SK-N-SH (cell line): ENCODE data around the gene CDR2. TPM values are rescaled to one million over a fixed set of nuclear protein-coding genes. Genes with fewer than 3 reads are reported as not detected.

Experiments
- CTCF ChIA-PET: fragments of 300-600, 350-600 bp; formaldehyde crosslinking; extraction: SDS; loops from one replicate; lab custom pipeline; 2021; lab: Yijun Ruan, JAX
- POLR2A ChIA-PET: fragments of 350-600 bp; sonication (Branson Sonifier 250); formaldehyde crosslinking; extraction: SDS; loops from one replicate; lab custom pipeline; 2020; ENCODE audit warnings: antibody characterized with exemption, inconsistent platforms; lab: Yijun Ruan, JAX
- DNase-seq: peaks from one replicate; pipeline ENCODE4 v3.0.0; 2012
- H2AFZ ChIP-seq: fragments of 200-600 bp; sonication (generic); 2 replicates; pipeline ENCODE4 v1.8.1; 2016; ENCODE audit warnings: antibody characterized with exemption, mild to moderate bottlenecking, low read depth
- H3F3A ChIP-seq: fragments of 200-600 bp; sonication (generic); replicated peaks from 2 replicates; pipeline ENCODE3; 2016; ENCODE audit warnings: antibody characterized with exemption, mild to moderate bottlenecking; ENCODE audit not compliant: insufficient read depth
- H3K27ac ChIP-seq, 2 experiments: fragments of 200-500 bp in 1 of 2; fragments of 200-600 bp in 1 of 2; sonication (Bioruptor generic) in 1 of 2; sonication (generic), shearing (Covaris generic) in 1 of 2; 2 replicates each; pipeline versions ENCODE4 v1.5.1 to v1.6.1; 2014 to 2016; ENCODE audit warnings: low read depth in 2 of 2, inconsistent platforms in 1 of 2, low read length in 1 of 2, mild to moderate bottlenecking in 1 of 2, mixed read lengths in 1 of 2
- H3K27me3 ChIP-seq: fragments of 200-600 bp; sonication (generic), shearing (Covaris generic); 2 replicates; pipeline ENCODE4 v1.6.1; 2016; ENCODE audit warnings: mixed run types; ENCODE audit not compliant: insufficient read depth
- H3K36me3 ChIP-seq, 2 experiments: fragments of 200-500 bp in 1 of 2; fragments of 200-600 bp in 1 of 2; sonication (Bioruptor generic) in 1 of 2; sonication (generic) in 1 of 2; replicated peaks in 1 of 2; 2 replicates each; pipeline versions ENCODE3 to v1.5.1; 2014 to 2016; ENCODE audit warnings: low read length in 1 of 2, mild to moderate bottlenecking in 1 of 2; ENCODE audit not compliant: insufficient read depth in 2 of 2, control insufficient read depth in 1 of 2
- H3K4me1 ChIP-seq, 2 experiments: fragments of 200-500 bp in 1 of 2; fragments of 200-600 bp in 1 of 2; sonication (Bioruptor generic) in 1 of 2; sonication (generic), shearing (Covaris generic) in 1 of 2; 2 replicates each; pipeline versions ENCODE4 v1.5.1 to v1.6.1; 2014 to 2016; ENCODE audit warnings: low read depth in 1 of 2, low read length in 1 of 2, mixed run types in 1 of 2; ENCODE audit not compliant: insufficient read depth in 2 of 2, control insufficient read depth in 1 of 2
- H3K4me2 ChIP-seq: fragments of 200-600 bp; sonication (generic), shearing (Covaris generic); 2 replicates; pipeline ENCODE4 v1.6.1; 2017; ENCODE audit warnings: mixed run types
- H3K4me3 ChIP-seq, 2 experiments: fragments of 200-500 bp in 1 of 2; fragments of 200-600 bp in 1 of 2; sonication (Bioruptor generic) in 1 of 2; sonication (generic), shearing (Covaris generic) in 1 of 2; 2 replicates each; pipeline versions ENCODE4 v1.5.1 to v1.8.1; 2014 to 2016; ENCODE audit warnings: low read depth in 2 of 2, inconsistent platforms in 1 of 2, low read length in 1 of 2, mild to moderate bottlenecking in 1 of 2, mixed read lengths in 1 of 2, moderate library complexity in 1 of 2
- H3K79me2 ChIP-seq: fragments of 200-600 bp; sonication (generic); 2 replicates; pipeline ENCODE4 v1.8.1; 2017; ENCODE audit warnings: mild to moderate bottlenecking; ENCODE audit not compliant: insufficient read depth
- H3K9ac ChIP-seq: fragments of 200-600 bp; sonication (generic); 2 replicates; pipeline ENCODE4 v1.6.1; 2017; ENCODE audit warnings: mixed run types
- H3K9me2 ChIP-seq: fragments of 200-600 bp; sonication (generic); 2 replicates; pipeline ENCODE4 v1.6.1; 2017; ENCODE audit warnings: mixed run types
- H3K9me3 ChIP-seq: fragments of 200-600 bp; sonication (generic); 2 replicates; pipeline ENCODE4 v1.6.1; 2017; ENCODE audit warnings: mixed run types, mild to moderate bottlenecking, moderate library complexity
- H4K20me1 ChIP-seq: fragments of 200-600 bp; sonication (generic); 2 replicates; pipeline ENCODE4 v1.6.1; 2017; ENCODE audit warnings: mild to moderate bottlenecking, mixed run types; ENCODE audit not compliant: insufficient read depth
- CHD2 ChIP-seq: fragments of 150-350 bp; IDR thresholded peaks from 2 replicates; pipeline ENCODE4 v1.6.1; 2018; ENCODE audit warnings: low read length; ENCODE audit not compliant: partially characterized antibody
- CTCF ChIP-seq: fragments of 200-600 bp; sonication (generic); IDR thresholded peaks from 2 replicates; pipeline ENCODE4 v1.6.1; 2017; ENCODE audit warnings: antibody characterized with exemption, mild to moderate bottlenecking, moderate library complexity
- FOSL2 ChIP-seq: IDR thresholded peaks from 2 replicates; pipeline ENCODE4 v1.4.0; 2012; ENCODE audit warnings: low read depth, mild to moderate bottlenecking, moderate library complexity, borderline replicate concordance
- FOXJ3 ChIP-seq: sonication (generic); formaldehyde crosslinking; IDR thresholded peaks from 2 replicates; pipeline ENCODE4 v1.5.1; 2020; ENCODE audit warnings: mild to moderate bottlenecking, missing genetic modification reagents
- GABPA ChIP-seq: IDR thresholded peaks from 2 replicates; pipeline ENCODE4 v1.4.0; 2012; ENCODE audit warnings: low read depth, mild to moderate bottlenecking
- IRF3 ChIP-seq: fragments of 150-350 bp; IDR thresholded peaks from 2 replicates; pipeline ENCODE4 v1.6.1; 2016; ENCODE audit warnings: mild to moderate bottlenecking, low read depth, low read length
- RAD21 ChIP-seq: IDR thresholded peaks from 2 replicates; pipeline ENCODE4 v1.6.1; 2012; ENCODE audit warnings: mild to moderate bottlenecking, low read length
- REST ChIP-seq: IDR thresholded peaks from 2 replicates; pipeline ENCODE4 v1.6.1; 2012; ENCODE audit warnings: mild to moderate bottlenecking, low read depth, low read length, moderate library complexity
- RFX5 ChIP-seq: IDR thresholded peaks from 2 replicates; pipeline ENCODE4 v1.6.1; 2012; ENCODE audit warnings: mild to moderate bottlenecking, improper control_type of control experiment, low read length
- YY1 ChIP-seq: IDR thresholded peaks from 2 replicates; pipeline ENCODE4 v1.4.0; 2012; ENCODE audit warnings: low read depth, mild to moderate bottlenecking
- polyA plus RNA-seq, 3 experiments: library from polyadenylated mRNA; depleted of rRNA; stranded (reverse); fragments of >200 nt; gene quantifications; 2 replicates each; pipeline ENCODE4 v1.2.3, GENCODE V29; 2012

Gene CDR2
- polyA plus RNA-seq, 1 of the 3 experiments (the other 2 are of a cell fraction) = 30.3 TPM

- Histone ChIP-seq H4K20me1 (no peaks in the 10 kb centered on the region), H3K9me3 (peaks cover 9% of the 10 kb centered on the region; the same call in 1 of the 2 replicates), H3K79me2 (peaks cover 36% of the 10 kb centered on the region), H3K4me1 (no peaks in the 10 kb centered on the region), H3F3A (peaks cover 39% of the 10 kb centered on the region), H3K9ac (no peak overlapping the region), H3K4me2 (no peak overlapping the region), H3K27ac (no peak overlapping the region), H3K27me3 (no peaks in the 10 kb centered on the region), H3K9me2 (no peaks in the 10 kb centered on the region), H3K36me3 (peaks cover 13 to 88% of the 10 kb centered on the region in 2 experiments), H2AFZ (no peak overlapping the region), H3K4me3 (no peak overlapping the region)
- no peak for DNase-seq
- no peak for TF ChIP-seq IRF3
- no peak for TF ChIP-seq FOXJ3 (CRISPR knock-in tag)
- TF ChIP-seq CTCF = no peak
- TF ChIP-seq REST = no peak
- no peak for TF ChIP-seq RFX5
- no peak for TF ChIP-seq CHD2
- TF ChIP-seq FOSL2 = no peak
- no peak for TF ChIP-seq RAD21
- TF ChIP-seq YY1 = no peak
- TF ChIP-seq GABPA = no peak
- POLR2A ChIA-PET = no interaction called here
- CTCF ChIA-PET = no interaction called here
Measured at GRCh38 chr16:22340945-22341344, 33.5 kb downstream of the CDR2 start.
